Measurements from ENCODE around the gene SENP6. TPM values are rescaled to one million over a fixed set of nuclear protein-coding genes. Genes with fewer than 3 reads are reported as not detected.
"Not testable (repeated sequence)": the region's sequence is repeated elsewhere in the genome, so short reads cannot be mapped to it uniquely, and the experiment has no call there.

SENP6 gene
- polyA plus RNA-seq, 1 donor from 2014 or later = 113 TPM

- TF ChIP-seq POLR2AphosphoS5 (IDR thresholded peaks at IDR 0.05) = no peak
- TF ChIP-seq REST (IDR thresholded peaks at IDR 0.05; ENCODE audit: borderline replicate concordance) = no peak
- TF ChIP-seq SMC3 (conservative IDR thresholded peaks at IDR 0.05; ENCODE audit: poor library complexity) = no peak
- no peak for TF ChIP-seq TAF1 (IDR thresholded peaks at IDR 0.05; ENCODE audit: low read depth)
- TF ChIP-seq CTCF (IDR thresholded peaks at IDR 0.05; ENCODE audit: poor library complexity, severe bottlenecking) = no peak
- no peak for TF ChIP-seq MXI1 (conservative IDR thresholded peaks at IDR 0.05; ENCODE audit: poor library complexity, severe bottlenecking)
- no peak for TF ChIP-seq EZH2 (IDR thresholded peaks at IDR 0.05; ENCODE audit: borderline replicate concordance, insufficient read depth, low read length, poor library complexity, severe bottlenecking)
- no peak for TF ChIP-seq RAD21 (conservative IDR thresholded peaks at IDR 0.05)
- no peak for TF ChIP-seq EP300 (conservative IDR thresholded peaks at IDR 0.05; ENCODE audit: poor library complexity, severe bottlenecking)
- Histone ChIP-seq H3K36me3 (ENCODE audit: insufficient read depth, low read length) (no peaks in the 10 kb centered on the region), H3K4me2 (ENCODE audit: low read length) (no peak overlapping the region)
Observed at GRCh38 chr6:75723382-75723781, 121.7 kb downstream of the SENP6 start.

GRCh38 chr6:75727206-75727605 is 125.5 kb downstream of the SENP6 start:
- Histone ChIP-seq H3K9ac (ENCODE audit: low read length) (no peak overlapping the region), H2AFZ (ENCODE audit: low read depth, low read length) (no peak overlapping the region), H3K36me3 (ENCODE audit: insufficient read depth, low read length) (no peaks in the 10 kb centered on the region), H3K27me3 (ENCODE audit: insufficient read depth, low read depth, low read length) (no peaks in the 10 kb centered on the region), H3K79me2 (replicated peaks; ENCODE audit: insufficient read depth, low read length) (no peaks in the 10 kb centered on the region), H3K27ac (ENCODE audit: low read length) (no peak overlapping the region), H3K4me3 (ENCODE audit: low read length) (no peak overlapping the region), H3K9me3 (ENCODE audit: low read length) (no peaks in the 10 kb centered on the region), H3K4me2 (ENCODE audit: low read length) (no peak overlapping the region), H3F3A (ENCODE audit: insufficient read depth, low read length, poor library complexity, severe bottlenecking) (no peaks in the 10 kb centered on the region), H3K9me2 (ENCODE audit: insufficient read depth, low read length) (no peaks in the 10 kb centered on the region), H4K20me1 (ENCODE audit: insufficient read depth) (no peaks in the 10 kb centered on the region)
- TF ChIP-seq TAF1 (IDR thresholded peaks at IDR 0.05; ENCODE audit: low read depth) = no peak
- TF ChIP-seq SMC3 (conservative IDR thresholded peaks at IDR 0.05; ENCODE audit: poor library complexity) = no peak
- no peak for TF ChIP-seq RAD21 (conservative IDR thresholded peaks at IDR 0.05)
- no peak for TF ChIP-seq REST (IDR thresholded peaks at IDR 0.05; ENCODE audit: borderline replicate concordance)
- no peak for TF ChIP-seq POLR2AphosphoS5 (IDR thresholded peaks at IDR 0.05)
- TF ChIP-seq CTCF (IDR thresholded peaks at IDR 0.05; ENCODE audit: poor library complexity, severe bottlenecking) = no peak
- TF ChIP-seq MXI1 (conservative IDR thresholded peaks at IDR 0.05; ENCODE audit: poor library complexity, severe bottlenecking) = no peak
- no peak for TF ChIP-seq EZH2 (IDR thresholded peaks at IDR 0.05; ENCODE audit: borderline replicate concordance, insufficient read depth, low read length, poor library complexity, severe bottlenecking)
- no peak for TF ChIP-seq EP300 (conservative IDR thresholded peaks at IDR 0.05; ENCODE audit: poor library complexity, severe bottlenecking)

More at GRCh38 chr6:75723382-75723781, 121.7 kb downstream of the SENP6 start:
- Histone ChIP-seq H3K79me2 (replicated peaks; ENCODE audit: insufficient read depth, low read length) (no peaks in the 10 kb centered on the region), H3K9ac (ENCODE audit: low read length) (no peak overlapping the region), H3K27me3 (ENCODE audit: insufficient read depth, low read depth, low read length) (no peaks in the 10 kb centered on the region), H3K27ac (ENCODE audit: low read length) (no peak overlapping the region), H2AFZ (ENCODE audit: low read depth, low read length) (no peak overlapping the region), H4K20me1 (ENCODE audit: insufficient read depth) (no peaks in the 10 kb centered on the region), H3K4me3 (ENCODE audit: low read length) (no peak overlapping the region), H3K9me2 (ENCODE audit: insufficient read depth, low read length) (no peaks in the 10 kb centered on the region), H3F3A (ENCODE audit: insufficient read depth, low read length, poor library complexity, severe bottlenecking) (no peaks in the 10 kb centered on the region), H3K9me3 (ENCODE audit: low read length) (no peaks in the 10 kb centered on the region)

- not testable (repeated sequence) for H2AFZ ChIP-seq (ENCODE audit: low read depth, low read length); H3K9ac ChIP-seq (ENCODE audit: low read length)
Observed at GRCh38 chr6:75731029-75731428, 129.3 kb downstream of the SENP6 start.

More at GRCh38 chr6:75731029-75731428, 129.3 kb downstream of the SENP6 start:
- H3K36me3 ChIP-seq (ENCODE audit: insufficient read depth, low read length); H3F3A ChIP-seq (ENCODE audit: insufficient read depth, low read length, poor library complexity, severe bottlenecking); H3K4me2 ChIP-seq (ENCODE audit: low read length); H3K9me3 ChIP-seq (ENCODE audit: low read length); H3K27me3 ChIP-seq (ENCODE audit: insufficient read depth, low read depth, low read length); H3K27ac ChIP-seq (ENCODE audit: low read length); H3K9me2 ChIP-seq (ENCODE audit: insufficient read depth, low read length); H4K20me1 ChIP-seq (ENCODE audit: insufficient read depth); H3K4me3 ChIP-seq (ENCODE audit: low read length); H3K79me2 ChIP-seq (replicated peaks; ENCODE audit: insufficient read depth, low read length): not testable (repeated sequence)

All from neural cell (in vitro differentiated cells).